Stimulated activated CD8-positive, alpha-beta memory T cell treated with anti-CD3 and anti-CD28 coated beads, Interleukin-4, amount 100 ng/mL, for 4 hours (primary cell): ENCODE results near the gene INTS14.
"Not testable (repeated sequence)": the region's sequence is repeated elsewhere in the genome, so short reads cannot be mapped to it uniquely, and the experiment has no call there.

Experiments used
- DNase-seq, 2 donors: peaks; one replicate each; pipeline ENCODE4 v3.0.0-alpha.2; 2020; ENCODE audit warnings: low read depth in 2 of 2, low spot score in 1 of 2

Gene INTS14

GRCh38 chr15:65579762-65580161 is 31.2 kb downstream of the INTS14 start:
- DNase-seq = no peak

GRCh38 chr15:65578904-65579728 is 31.8 kb downstream of the INTS14 start:
- no peak for DNase-seq

- no peak for DNase-seq
Measured at GRCh38 chr15:65577129-65577996, 33.6 kb downstream of the INTS14 start.

GRCh38 chr15:65576664-65577063 is 34.3 kb downstream of the INTS14 start:
- DNase-seq = no peak

GRCh38 chr15:65571971-65572370 is 39.0 kb downstream of the INTS14 start:
- no peak for DNase-seq

- DNase-seq = no peak
Measured at GRCh38 chr15:65569728-65570127, 41.2 kb downstream of the INTS14 start.

- DNase-seq = no peak
Measured at GRCh38 chr15:65561934-65562333, 49.0 kb downstream of the INTS14 start.

GRCh38 chr15:65559941-65560340 is 51.0 kb downstream of the INTS14 start:
- no peak for DNase-seq

GRCh38 chr15:65558997-65559760 is 51.8 kb downstream of the INTS14 start:
- no peak for DNase-seq

GRCh38 chr15:65558336-65558735 is 52.6 kb downstream of the INTS14 start:
- DNase-seq = no peak

GRCh38 chr15:65556622-65557021 is 54.3 kb downstream of the INTS14 start:
- no peak for DNase-seq

GRCh38 chr15:65553691-65554090 is 57.2 kb downstream of the INTS14 start:
- DNase-seq = no peak

- not testable (repeated sequence) for DNase-seq
Measured at GRCh38 chr15:65552851-65553250, 58.1 kb downstream of the INTS14 start.

GRCh38 chr15:65551183-65551582 is 59.7 kb downstream of the INTS14 start:
- DNase-seq = no peak

GRCh38 chr15:65550681-65551098 is 60.2 kb downstream of the INTS14 start:
- no peak for DNase-seq

GRCh38 chr15:65549288-65549687 is 61.6 kb downstream of the INTS14 start:
- not testable (repeated sequence) for DNase-seq

GRCh38 chr15:65547841-65548240 is 63.1 kb downstream of the INTS14 start:
- no peak for DNase-seq

GRCh38 chr15:65541231-65541820 is 69.6 kb downstream of the INTS14 start:
- DNase-seq = no peak

GRCh38 chr15:65540314-65540713 is 70.6 kb downstream of the INTS14 start:
- DNase-seq = no peak

GRCh38 chr15:65535192-65535591 is 75.7 kb downstream of the INTS14 start:
- no peak for DNase-seq
